Neural cell (in vitro differentiated cells): Measurements from ENCODE around the gene FHOD3. TPM values are rescaled to one million over a fixed set of nuclear protein-coding genes. Genes with fewer than 3 reads are reported as not detected.

Experiments used
- H2AFZ ChIP-seq: fragments of 200-600, 300-800 bp; sonication (generic), shearing (Covaris generic); 2 replicates; pipeline ENCODE4 v1.6.0; 2014; ENCODE audit warnings: low read depth, mild to moderate bottlenecking, antibody characterized with exemption, low read length, moderate library complexity
- H3F3A ChIP-seq: fragments of 200-600 bp; shearing (Covaris generic); 2 replicates; pipeline ENCODE4 v1.6.1; 2016; ENCODE audit warnings: mild to moderate bottlenecking, moderate library complexity, mixed read lengths, antibody characterized with exemption, low read length; ENCODE audit not compliant: insufficient read depth, poor library complexity, severe bottlenecking
- H3K27ac ChIP-seq: fragments of 200-600, 300-800 bp; sonication (generic), shearing (Covaris generic); 2 replicates; pipeline ENCODE4 v1.5.1; 2014; ENCODE audit warnings: mild to moderate bottlenecking, low read length, moderate library complexity
- H3K27me3 ChIP-seq: fragments of 300-800, 200-600 bp; sonication (generic), shearing (Covaris generic); 2 replicates; pipeline ENCODE4 v1.6.0; 2014; ENCODE audit warnings: mild to moderate bottlenecking, low read depth, low read length, moderate library complexity; ENCODE audit not compliant: insufficient read depth
- H3K36me3 ChIP-seq: fragments of 300-800, 200-600 bp; sonication (generic), shearing (Covaris generic); 2 replicates; pipeline ENCODE4 v1.5.1; 2014; ENCODE audit warnings: mild to moderate bottlenecking, antibody characterized with exemption, low read length, moderate library complexity; ENCODE audit not compliant: insufficient read depth
- H3K4me2 ChIP-seq: fragments of 300-800, 200-600 bp; sonication (generic), shearing (Covaris generic); 2 replicates; pipeline ENCODE4 v1.6.0; 2014; ENCODE audit warnings: mild to moderate bottlenecking, low read length
- H3K4me3 ChIP-seq: fragments of 300-800, 200-600 bp; sonication (generic), shearing (Covaris generic); 2 replicates; pipeline ENCODE4 v1.5.1; 2014; ENCODE audit warnings: mild to moderate bottlenecking, low read length, moderate library complexity
- H3K79me2 ChIP-seq: fragments of 200-600 bp; shearing (Covaris generic); replicated peaks from 2 replicates; pipeline ENCODE4 v1.6.0; 2014; ENCODE audit warnings: mild to moderate bottlenecking, low read length, moderate library complexity; ENCODE audit not compliant: insufficient read depth
- H3K9ac ChIP-seq: fragments of 300-800, 200-600 bp; sonication (generic), shearing (Covaris generic); 2 replicates; pipeline ENCODE4 v1.6.1; 2016; ENCODE audit warnings: mild to moderate bottlenecking, low read length, mixed read lengths
- H3K9me2 ChIP-seq: fragments of 200-600 bp; shearing (Covaris generic); 2 replicates; pipeline ENCODE4 v1.6.1; 2016; ENCODE audit warnings: mild to moderate bottlenecking, low read length, mixed read lengths; ENCODE audit not compliant: insufficient read depth
- H3K9me3 ChIP-seq: fragments of 200-600, 300-800 bp; sonication (generic), shearing (Covaris generic); 2 replicates; pipeline ENCODE4 v1.6.1; 2016; ENCODE audit warnings: mild to moderate bottlenecking, mixed run types, low read length, moderate library complexity, mixed read lengths
- H4K20me1 ChIP-seq: fragments of 200-600 bp; shearing (Covaris generic); 2 replicates; pipeline ENCODE4 v1.6.1; 2016; ENCODE audit warnings: mild to moderate bottlenecking, mixed run types; ENCODE audit not compliant: insufficient read depth
- EP300 ChIP-seq: fragments of 450-650 bp; conservative IDR thresholded peaks from 2 replicates; pipeline ENCODE4 v1.6.1; 2014; ENCODE audit warnings: antibody characterized with exemption, mild to moderate bottlenecking, moderate library complexity; ENCODE audit not compliant: poor library complexity, severe bottlenecking
- EZH2 ChIP-seq: fragments of 200-600, 300-800 bp; shearing (Covaris generic), sonication (generic); IDR thresholded peaks from 2 replicates; pipeline ENCODE4 v1.6.1; 2014; ENCODE audit warnings: antibody characterized with exemption, low read length, borderline replicate concordance, mild to moderate bottlenecking; ENCODE audit not compliant: insufficient read depth, poor library complexity, severe bottlenecking
- MXI1 ChIP-seq: fragments of 450-650 bp; conservative IDR thresholded peaks from 2 replicates; pipeline ENCODE4 v1.6.1; 2014; ENCODE audit warnings: antibody characterized with exemption, mild to moderate bottlenecking; ENCODE audit not compliant: poor library complexity, severe bottlenecking
- POLR2AphosphoS5 ChIP-seq: IDR thresholded peaks from 2 replicates; pipeline ENCODE4 v1.6.1; 2012
- RAD21 ChIP-seq: fragments of 450-650 bp; conservative IDR thresholded peaks from 2 replicates; pipeline ENCODE4 v1.6.1; 2014; ENCODE audit warnings: antibody characterized with exemption, mild to moderate bottlenecking, moderate library complexity
- SMC3 ChIP-seq: fragments of 450-650 bp; conservative IDR thresholded peaks from 2 replicates; pipeline ENCODE4 v1.6.1; 2014; ENCODE audit warnings: antibody characterized with exemption, mild to moderate bottlenecking, moderate library complexity; ENCODE audit not compliant: poor library complexity
- TAF1 ChIP-seq: IDR thresholded peaks from 2 replicates; pipeline ENCODE4 v1.6.1; 2012; ENCODE audit warnings: low read depth
- polyA plus RNA-seq: library from polyadenylated mRNA; depleted of rRNA; stranded (reverse); fragments of >200 nt; gene quantifications from 2 replicates; pipeline ENCODE4 v1.2.3, GENCODE V29; 2014
- TF ChIP-seq, protein P1 (sequence below): IDR thresholded peaks from 2 replicates; pipeline ENCODE4 v1.6.1; 2012; ENCODE audit warnings: borderline replicate concordance
- TF ChIP-seq, protein P2 (sequence below): fragments of 450-650 bp; IDR thresholded peaks from 2 replicates; pipeline ENCODE4 v1.5.1; 2014; ENCODE audit warnings: antibody characterized with exemption, mild to moderate bottlenecking, moderate library complexity; ENCODE audit not compliant: poor library complexity, severe bottlenecking

The FHOD3 gene
- polyA plus RNA-seq, 1 donor from 2014 or later = 19.4 TPM

DNA sequence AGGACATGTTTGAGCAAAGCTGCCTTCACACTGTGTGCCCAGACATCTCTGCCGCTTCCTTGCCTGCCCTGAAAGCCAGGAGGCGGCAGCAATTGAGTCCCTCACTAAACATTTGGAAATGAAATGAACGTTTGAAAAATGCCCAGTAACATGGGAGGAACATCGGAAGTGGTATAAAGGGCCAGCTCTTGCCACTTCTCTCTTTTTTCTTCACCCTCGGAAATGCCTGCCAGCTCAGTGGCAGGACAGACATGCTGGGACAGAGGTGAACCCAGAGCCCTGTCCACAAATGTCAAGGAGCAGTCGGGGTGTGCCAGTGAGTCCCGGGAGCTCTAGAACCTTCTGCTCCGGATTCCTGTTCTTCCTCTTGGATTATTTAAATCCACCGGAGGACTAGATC is 485.2 kb downstream of the FHOD3 start:
- Histone ChIP-seq H2AFZ (no peak overlapping the region), H3K27ac (no peak overlapping the region), H3K36me3 (no peaks in the 10 kb centered on the region), H3K79me2 (no peaks in the 10 kb centered on the region), H3K9me2 (no peaks in the 10 kb centered on the region), H3K9me3 (no peaks in the 10 kb centered on the region), H3K4me2 (no peak overlapping the region), H3F3A (no peaks in the 10 kb centered on the region), H3K9ac (no peak overlapping the region), H4K20me1 (no peaks in the 10 kb centered on the region), H3K27me3 (no peaks in the 10 kb centered on the region), H3K4me3 (no peak overlapping the region)
- TF ChIP-seq MXI1 = no peak
- TF ChIP-seq SMC3 = no peak
- TF ChIP-seq TAF1 = no peak
- TF ChIP-seq POLR2AphosphoS5 = no peak
- TF ChIP-seq, protein P1, sequence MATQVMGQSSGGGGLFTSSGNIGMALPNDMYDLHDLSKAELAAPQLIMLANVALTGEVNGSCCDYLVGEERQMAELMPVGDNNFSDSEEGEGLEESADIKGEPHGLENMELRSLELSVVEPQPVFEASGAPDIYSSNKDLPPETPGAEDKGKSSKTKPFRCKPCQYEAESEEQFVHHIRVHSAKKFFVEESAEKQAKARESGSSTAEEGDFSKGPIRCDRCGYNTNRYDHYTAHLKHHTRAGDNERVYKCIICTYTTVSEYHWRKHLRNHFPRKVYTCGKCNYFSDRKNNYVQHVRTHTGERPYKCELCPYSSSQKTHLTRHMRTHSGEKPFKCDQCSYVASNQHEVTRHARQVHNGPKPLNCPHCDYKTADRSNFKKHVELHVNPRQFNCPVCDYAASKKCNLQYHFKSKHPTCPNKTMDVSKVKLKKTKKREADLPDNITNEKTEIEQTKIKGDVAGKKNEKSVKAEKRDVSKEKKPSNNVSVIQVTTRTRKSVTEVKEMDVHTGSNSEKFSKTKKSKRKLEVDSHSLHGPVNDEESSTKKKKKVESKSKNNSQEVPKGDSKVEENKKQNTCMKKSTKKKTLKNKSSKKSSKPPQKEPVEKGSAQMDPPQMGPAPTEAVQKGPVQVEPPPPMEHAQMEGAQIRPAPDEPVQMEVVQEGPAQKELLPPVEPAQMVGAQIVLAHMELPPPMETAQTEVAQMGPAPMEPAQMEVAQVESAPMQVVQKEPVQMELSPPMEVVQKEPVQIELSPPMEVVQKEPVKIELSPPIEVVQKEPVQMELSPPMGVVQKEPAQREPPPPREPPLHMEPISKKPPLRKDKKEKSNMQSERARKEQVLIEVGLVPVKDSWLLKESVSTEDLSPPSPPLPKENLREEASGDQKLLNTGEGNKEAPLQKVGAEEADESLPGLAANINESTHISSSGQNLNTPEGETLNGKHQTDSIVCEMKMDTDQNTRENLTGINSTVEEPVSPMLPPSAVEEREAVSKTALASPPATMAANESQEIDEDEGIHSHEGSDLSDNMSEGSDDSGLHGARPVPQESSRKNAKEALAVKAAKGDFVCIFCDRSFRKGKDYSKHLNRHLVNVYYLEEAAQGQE = no peak
- no peak for TF ChIP-seq RAD21
- TF ChIP-seq, protein P2, sequence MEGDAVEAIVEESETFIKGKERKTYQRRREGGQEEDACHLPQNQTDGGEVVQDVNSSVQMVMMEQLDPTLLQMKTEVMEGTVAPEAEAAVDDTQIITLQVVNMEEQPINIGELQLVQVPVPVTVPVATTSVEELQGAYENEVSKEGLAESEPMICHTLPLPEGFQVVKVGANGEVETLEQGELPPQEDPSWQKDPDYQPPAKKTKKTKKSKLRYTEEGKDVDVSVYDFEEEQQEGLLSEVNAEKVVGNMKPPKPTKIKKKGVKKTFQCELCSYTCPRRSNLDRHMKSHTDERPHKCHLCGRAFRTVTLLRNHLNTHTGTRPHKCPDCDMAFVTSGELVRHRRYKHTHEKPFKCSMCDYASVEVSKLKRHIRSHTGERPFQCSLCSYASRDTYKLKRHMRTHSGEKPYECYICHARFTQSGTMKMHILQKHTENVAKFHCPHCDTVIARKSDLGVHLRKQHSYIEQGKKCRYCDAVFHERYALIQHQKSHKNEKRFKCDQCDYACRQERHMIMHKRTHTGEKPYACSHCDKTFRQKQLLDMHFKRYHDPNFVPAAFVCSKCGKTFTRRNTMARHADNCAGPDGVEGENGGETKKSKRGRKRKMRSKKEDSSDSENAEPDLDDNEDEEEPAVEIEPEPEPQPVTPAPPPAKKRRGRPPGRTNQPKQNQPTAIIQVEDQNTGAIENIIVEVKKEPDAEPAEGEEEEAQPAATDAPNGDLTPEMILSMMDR = no peak
- TF ChIP-seq EP300 = no peak
- no peak for TF ChIP-seq EZH2

DNA sequence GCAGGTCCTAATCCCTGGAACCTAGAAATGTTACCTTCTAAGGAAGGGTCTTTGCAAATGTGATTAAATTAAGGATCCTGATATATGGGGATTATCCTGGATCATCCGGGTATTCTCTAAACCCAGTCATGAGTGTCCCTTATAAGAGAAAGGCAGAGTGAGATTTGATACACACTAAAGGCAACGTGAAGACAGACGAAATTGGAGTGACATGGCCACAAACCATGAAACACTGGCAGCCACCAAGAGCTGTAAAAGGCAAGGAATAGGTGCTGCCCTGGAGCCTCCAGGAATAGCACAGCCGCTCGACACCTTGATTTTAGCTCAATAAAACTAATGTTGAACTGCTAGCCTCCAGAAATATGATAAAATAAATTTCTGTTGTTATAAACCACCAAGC is 486.3 kb downstream of the FHOD3 start:
- H3K27ac ChIP-seq = no peak overlapping the region
- H3K9me3 ChIP-seq = no peaks in the 10 kb centered on the region
- TF ChIP-seq EP300 = no peak
- no peak for TF ChIP-seq MXI1
- TF ChIP-seq EZH2 = no peak
- H3F3A ChIP-seq = no peaks in the 10 kb centered on the region
- H3K9me2 ChIP-seq = no peaks in the 10 kb centered on the region
- H3K36me3 ChIP-seq = no peaks in the 10 kb centered on the region
- H3K27me3 ChIP-seq = no peaks in the 10 kb centered on the region
- no peak overlapping the region for H3K4me3 ChIP-seq
- no peak overlapping the region for H3K4me2 ChIP-seq
- H2AFZ ChIP-seq = no peak overlapping the region
- no peaks in the 10 kb centered on the region for H4K20me1 ChIP-seq
- no peak overlapping the region for H3K9ac ChIP-seq
- H3K79me2 ChIP-seq = no peaks in the 10 kb centered on the region

DNA sequence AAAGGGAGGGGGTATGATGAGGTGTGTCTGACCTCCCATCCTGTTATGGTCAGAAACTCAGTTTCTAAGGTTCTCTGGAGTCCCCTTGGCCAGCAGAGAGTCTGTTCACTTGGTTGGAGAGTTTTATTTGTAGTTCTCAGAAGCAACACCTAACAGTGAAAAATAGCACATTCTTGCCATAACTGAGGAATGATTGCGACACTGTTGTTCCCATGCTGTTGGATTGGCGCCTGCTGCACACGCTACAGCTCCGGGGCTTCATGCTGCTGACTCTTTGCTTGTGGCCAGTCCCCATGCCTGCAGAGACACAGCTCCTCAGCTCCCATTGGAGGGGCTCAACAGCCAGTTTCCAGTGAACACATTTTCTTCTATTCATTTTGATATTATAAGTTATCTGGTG is 489.2 kb downstream of the FHOD3 start:
- no peak overlapping the region for H3K27ac ChIP-seq
- H3K9me2 ChIP-seq = no peaks in the 10 kb centered on the region
- no peak overlapping the region for H3K4me2 ChIP-seq
- H3F3A ChIP-seq = no peaks in the 10 kb centered on the region
- H3K9me3 ChIP-seq = no peaks in the 10 kb centered on the region
- H3K79me2 ChIP-seq = no peaks in the 10 kb centered on the region
- no peak overlapping the region for H2AFZ ChIP-seq
- H4K20me1 ChIP-seq = no peaks in the 10 kb centered on the region
- H3K9ac ChIP-seq = no peak overlapping the region
- TF ChIP-seq, protein P1 = no peak
- H3K36me3 ChIP-seq = no peaks in the 10 kb centered on the region
- H3K4me3 ChIP-seq = no peak overlapping the region
- no peaks in the 10 kb centered on the region for H3K27me3 ChIP-seq
